Caco-2 (cell line): ENCODE data around the gene MYOM3. TPM values are rescaled to one million over a fixed set of nuclear protein-coding genes. Genes with fewer than 3 reads are reported as not detected.

Experiments
- BruUV-seq: library from RNA; stranded (reverse); fragments of 400-500 nt; replicated peaks from 2 replicates; lab custom pipeline; 2021; lab: Mats Ljungman, UMichigan
- CTCF ChIA-PET: fragments of 300-600 bp; sonication (Branson Sonifier 250); formaldehyde crosslinking; loops from one replicate; lab custom pipeline; 2022; ENCODE audit warnings: antibody characterized with exemption; lab: Charles Lee
- POLR2A ChIA-PET: fragments of 300-600 bp; sonication (Branson Sonifier 250); formaldehyde crosslinking; loops from one replicate; lab custom pipeline; 2022; ENCODE audit warnings: antibody characterized with exemption; lab: Charles Lee
- DNase-seq, 2 experiments: peaks; one replicate each; pipeline versions ENCODE4 v3.0.0 to v3.0.0-alpha.2; 2020 to 2022
- H3K27me3 ChIP-seq: replicated peaks from 2 replicates; pipeline ENCODE4 v1.6.0; 2011; ENCODE audit warnings: low read length; ENCODE audit not compliant: control insufficient read depth, insufficient read depth
- H3K36me3 ChIP-seq: 2 replicates; pipeline ENCODE4 v1.5.1; 2011; ENCODE audit warnings: low read length; ENCODE audit not compliant: control insufficient read depth, insufficient read depth
- H3K4me1 ChIP-seq: fragments of 250-450 bp; sonication (Bioruptor Pico); 2 replicates; pipeline ENCODE4 v1.5.1; 2020; ENCODE audit warnings: mild to moderate bottlenecking
- H3K4me3 ChIP-seq: 2 replicates; pipeline ENCODE4 v1.5.1; 2011; ENCODE audit warnings: low read depth, mild to moderate bottlenecking, control low read depth, low read length
- H3K9me3 ChIP-seq: fragments of 250-450 bp; sonication (Bioruptor Pico); 2 replicates; pipeline ENCODE4 v1.5.1; 2020; ENCODE audit warnings: mild to moderate bottlenecking, moderate library complexity
- H3K27ac Mint-ChIP-seq: one replicate; pipeline ENCODE4 v1.8.0; 2022; ENCODE audit warnings: mixed read lengths; ENCODE audit not compliant: unreplicated experiment
- H3K27me3 Mint-ChIP-seq: one replicate; pipeline ENCODE4 v1.8.0; 2022; ENCODE audit warnings: mixed read lengths; ENCODE audit not compliant: insufficient read depth, unreplicated experiment
- H3K36me3 Mint-ChIP-seq: one replicate; pipeline ENCODE4 v1.8.0; 2022; ENCODE audit warnings: mild to moderate bottlenecking, mixed read lengths; ENCODE audit not compliant: insufficient read depth, unreplicated experiment
- H3K4me1 Mint-ChIP-seq: one replicate; pipeline ENCODE4 v1.8.0; 2022; ENCODE audit warnings: low read depth, mixed read lengths; ENCODE audit not compliant: unreplicated experiment
- H3K4me3 Mint-ChIP-seq: one replicate; pipeline ENCODE4 v1.8.0; 2022; ENCODE audit warnings: mild to moderate bottlenecking, moderate library complexity, mixed read lengths; ENCODE audit not compliant: unreplicated experiment
- H3K9me3 Mint-ChIP-seq: one replicate; pipeline ENCODE4 v1.8.0; 2022; ENCODE audit warnings: mixed read lengths; ENCODE audit not compliant: unreplicated experiment
- intact Hi-C: fragments of 100-400 bp; cut with micrococcal nuclease; formaldehyde crosslinking; loops from one replicate; pipeline ENCODE4 v1.10.0; 2022; ENCODE audit not compliant: unreplicated experiment
- total RNA-seq: library from RNA; stranded (reverse); gene quantifications from 2 replicates; pipeline ENCODE4 v1.2.3, GENCODE V29; 2022
- TF ChIP-seq, protein P1 (sequence below), 2 experiments: fragments of 200-600 bp in 1 of 2; IDR thresholded peaks; 1 replicate in 1 of 2; 2 replicates in 1 of 2; pipeline versions ENCODE4 v1.5.1 to v1.8.0; 2011 to 2022; ENCODE audit warnings: antibody characterized with exemption in 1 of 2, control low read depth in 1 of 2, inconsistent platforms in 1 of 2, low read depth in 1 of 2, low read length in 1 of 2, mild to moderate bottlenecking in 1 of 2, moderate library complexity in 1 of 2; ENCODE audit not compliant: insufficient read depth in 1 of 2, severe bottlenecking in 1 of 2, unreplicated experiment in 1 of 2

The MYOM3 gene
- total RNA-seq, 1 experiment from 2014 or later, result not detected

DNA sequence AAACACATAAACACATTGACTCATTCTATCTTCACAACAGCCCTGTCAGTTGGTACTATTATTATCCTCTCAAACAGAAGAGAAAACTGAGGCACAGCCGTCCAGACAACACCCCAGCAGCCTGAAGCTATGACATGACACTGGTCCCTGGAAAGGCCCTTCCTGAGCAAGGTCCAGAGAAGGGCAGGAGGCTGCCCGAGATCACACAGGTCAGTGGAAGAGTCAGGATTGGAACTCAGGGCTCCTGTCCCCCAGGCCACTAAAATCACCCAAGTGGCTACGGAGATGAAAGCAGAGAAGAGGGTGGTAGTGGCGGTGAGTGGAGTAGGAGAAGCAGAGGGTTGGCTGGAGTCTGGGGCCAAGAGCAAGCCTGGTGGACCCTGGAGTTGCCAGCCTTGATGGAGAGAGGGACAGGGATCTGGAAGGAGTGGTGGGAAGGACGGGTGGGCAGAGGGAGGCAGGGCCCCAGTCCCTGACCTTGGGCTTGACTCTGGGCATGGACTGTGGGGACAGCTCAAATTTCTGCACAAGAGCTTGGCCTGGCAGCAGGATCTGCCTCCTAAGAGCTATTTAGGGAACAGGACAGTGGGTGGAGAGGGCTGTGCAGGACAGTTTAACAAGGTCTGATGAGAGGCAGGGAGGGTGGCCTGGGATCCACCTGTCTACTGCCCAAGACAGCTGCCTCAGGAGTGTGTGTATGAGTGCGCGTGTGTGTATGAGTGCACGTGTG, 15.8 kb downstream of the MYOM3 start:
- Histone ChIP-seq H3K4me3 (no peak overlapping the region), H3K36me3 (no peaks in the 10 kb centered on the region), H3K9me3 (no peaks in the 10 kb centered on the region), H3K27me3 (no peaks in the 10 kb centered on the region), H3K4me1 (no peaks in the 10 kb centered on the region)
- Mint-ChIP-seq H3K9me3 (no peaks in the 10 kb centered on the region), H3K4me3 (no peak overlapping the region), H3K4me1 (no peaks in the 10 kb centered on the region), H3K27ac (no peak overlapping the region), H3K36me3 (no peaks in the 10 kb centered on the region), H3K27me3 (no peaks in the 10 kb centered on the region)
- POLR2A ChIA-PET, result no interaction called here
- no peak for DNase-seq
- CTCF ChIA-PET, result no interaction called here
- TF ChIP-seq, protein P1, sequence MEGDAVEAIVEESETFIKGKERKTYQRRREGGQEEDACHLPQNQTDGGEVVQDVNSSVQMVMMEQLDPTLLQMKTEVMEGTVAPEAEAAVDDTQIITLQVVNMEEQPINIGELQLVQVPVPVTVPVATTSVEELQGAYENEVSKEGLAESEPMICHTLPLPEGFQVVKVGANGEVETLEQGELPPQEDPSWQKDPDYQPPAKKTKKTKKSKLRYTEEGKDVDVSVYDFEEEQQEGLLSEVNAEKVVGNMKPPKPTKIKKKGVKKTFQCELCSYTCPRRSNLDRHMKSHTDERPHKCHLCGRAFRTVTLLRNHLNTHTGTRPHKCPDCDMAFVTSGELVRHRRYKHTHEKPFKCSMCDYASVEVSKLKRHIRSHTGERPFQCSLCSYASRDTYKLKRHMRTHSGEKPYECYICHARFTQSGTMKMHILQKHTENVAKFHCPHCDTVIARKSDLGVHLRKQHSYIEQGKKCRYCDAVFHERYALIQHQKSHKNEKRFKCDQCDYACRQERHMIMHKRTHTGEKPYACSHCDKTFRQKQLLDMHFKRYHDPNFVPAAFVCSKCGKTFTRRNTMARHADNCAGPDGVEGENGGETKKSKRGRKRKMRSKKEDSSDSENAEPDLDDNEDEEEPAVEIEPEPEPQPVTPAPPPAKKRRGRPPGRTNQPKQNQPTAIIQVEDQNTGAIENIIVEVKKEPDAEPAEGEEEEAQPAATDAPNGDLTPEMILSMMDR (IDR thresholded peaks at IDR 0.05; ENCODE audit: insufficient read depth in 1 of 2, low read depth in 1 of 2, low read length in 1 of 2, severe bottlenecking in 1 of 2, unreplicated experiment in 1 of 2), result no peak
- intact Hi-C loops, result no loop called here
- no TSS peak for BruUV-seq

DNA sequence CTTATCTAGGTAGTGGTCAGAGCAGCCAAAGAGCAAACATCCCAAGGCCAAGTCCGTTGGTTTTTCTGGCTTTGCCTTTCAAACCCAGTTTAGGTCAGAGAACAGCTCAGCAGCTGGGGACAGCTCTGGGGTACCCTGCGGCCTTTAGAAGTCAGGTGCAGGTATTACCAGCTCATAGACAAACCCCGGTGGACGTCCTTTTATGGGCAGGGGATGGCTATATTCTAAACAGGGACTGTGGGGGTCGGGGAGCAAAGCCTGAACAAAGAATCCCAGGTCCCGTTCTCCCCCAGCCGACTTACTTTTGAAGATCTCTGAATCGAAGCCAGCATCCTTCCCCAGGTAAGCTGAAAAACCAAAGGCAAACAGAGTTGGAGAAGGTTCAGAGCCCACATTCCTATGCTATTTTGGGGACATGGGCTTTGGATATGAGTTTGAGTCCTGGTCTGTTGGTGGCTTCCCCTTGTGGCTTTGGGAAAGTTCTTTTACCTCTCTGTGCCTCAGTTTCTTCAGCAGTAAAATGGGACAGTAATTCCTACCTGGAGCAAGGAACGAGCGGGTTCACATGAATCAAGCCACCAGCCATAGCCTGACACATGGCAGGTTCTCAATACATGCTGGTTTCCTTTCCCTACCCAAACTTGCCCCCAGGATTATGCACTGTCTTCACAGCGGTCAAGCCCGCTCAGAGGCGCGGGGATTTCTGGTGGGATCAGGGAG, 16.6 kb downstream of the MYOM3 start:
- no peaks in the 10 kb centered on the region for H3K36me3 ChIP-seq
- no peaks in the 10 kb centered on the region for H3K27me3 ChIP-seq
- Mint-ChIP-seq H3K27ac (no peak overlapping the region), H3K4me1 (no peaks in the 10 kb centered on the region), H3K4me3 (no peak overlapping the region), H3K27me3 (no peaks in the 10 kb centered on the region), H3K9me3 (no peaks in the 10 kb centered on the region), H3K36me3 (no peaks in the 10 kb centered on the region)
- intact Hi-C loops, result no loop called here
- no TSS peak for BruUV-seq
- CTCF ChIA-PET, result no interaction called here
- TF ChIP-seq, protein P1 (IDR thresholded peaks at IDR 0.05; ENCODE audit: insufficient read depth in 1 of 2, low read depth in 1 of 2, low read length in 1 of 2, severe bottlenecking in 1 of 2, unreplicated experiment in 1 of 2), result no peak
- POLR2A ChIA-PET, result no interaction called here
- DNase-seq, result no peak
- H3K4me3 ChIP-seq, result no peak overlapping the region
- no peaks in the 10 kb centered on the region for H3K4me1 ChIP-seq
- H3K9me3 ChIP-seq, result no peaks in the 10 kb centered on the region

DNA sequence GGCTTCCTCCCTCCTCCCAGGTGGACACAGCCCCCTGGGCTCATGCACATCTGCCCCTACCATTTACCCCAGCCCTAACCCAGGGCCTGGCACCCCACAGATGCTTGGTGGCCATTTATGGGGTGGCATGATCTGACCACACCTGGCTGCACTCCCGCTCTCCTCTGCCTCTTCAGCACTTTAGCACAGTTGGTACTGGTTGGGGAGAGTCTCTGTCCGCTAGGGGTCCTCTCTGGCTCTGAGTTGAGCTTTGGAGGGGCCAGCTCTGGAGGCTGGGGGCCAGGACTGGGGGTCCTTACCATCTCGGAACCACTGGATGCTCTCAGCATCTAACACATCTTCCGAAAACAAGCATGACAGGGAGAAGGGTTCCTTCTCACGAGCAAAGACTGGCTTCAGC, 17.4 kb downstream of the MYOM3 start:
- intact Hi-C loops, result no loop called here
- no peaks in the 10 kb centered on the region for H3K27me3 ChIP-seq
- Mint-ChIP-seq H3K4me3 (no peak overlapping the region), H3K27me3 (no peaks in the 10 kb centered on the region), H3K36me3 (no peaks in the 10 kb centered on the region), H3K27ac (no peak overlapping the region), H3K9me3 (no peaks in the 10 kb centered on the region), H3K4me1 (no peaks in the 10 kb centered on the region)
- H3K4me3 ChIP-seq, result no peak overlapping the region
- no TSS peak for BruUV-seq
- ChIA-PET POLR2A (no interaction called here), CTCF (interaction anchor here (0.7 kb wide), 1 partner anchor 10 kb away, joined by 6 read pairs; no protein-coding TSS in a partner anchor)
- TF ChIP-seq, protein P1 (IDR thresholded peaks at IDR 0.05; ENCODE audit: insufficient read depth in 1 of 2, low read depth in 1 of 2, low read length in 1 of 2, severe bottlenecking in 1 of 2, unreplicated experiment in 1 of 2), result no peak
- no peaks in the 10 kb centered on the region for H3K4me1 ChIP-seq
- no peaks in the 10 kb centered on the region for H3K9me3 ChIP-seq
- H3K36me3 ChIP-seq, result no peaks in the 10 kb centered on the region
- no peak for DNase-seq
